H1 (cell line): ENCODE data around the gene GPD1L. TPM values are rescaled to one million over a fixed set of nuclear protein-coding genes. Genes with fewer than 3 reads are reported as not detected.

Experiments
- CTCF ChIA-PET: fragments of 300-600 bp; sonication (Branson Sonifier 250); formaldehyde crosslinking; loops from one replicate; lab custom pipeline; 2021; ENCODE audit not compliant: partially characterized antibody; lab: Charles Lee
- POLR2A ChIA-PET: fragments of 300-600 bp; sonication (Branson Sonifier 250); formaldehyde crosslinking; loops from one replicate; lab custom pipeline; 2021; ENCODE audit warnings: inconsistent platforms; ENCODE audit not compliant: partially characterized antibody; lab: Charles Lee
- DNase-seq, 2 experiments: peaks; one replicate each; pipeline versions ENCODE4 v3.0.0 to v3.0.0-alpha.2; 2010 to 2022; ENCODE audit warnings: low spot score in 2 of 2, low read depth in 1 of 2, mixed read lengths in 1 of 2
- FAIRE-seq: peaks from 2 replicates; lab custom pipeline; 2011; peaks lifted over from hg19 to GRCh38; lab: Jason Lieb, UNC
- H2AFZ ChIP-seq: 2 replicates; pipeline ENCODE4 v1.8.1; 2012; ENCODE audit warnings: low read length, inconsistent platforms
- H2AK5ac ChIP-seq: 2 replicates; pipeline ENCODE4 v1.6.1; 2013; ENCODE audit warnings: low read depth, low read length
- H2BK120ac ChIP-seq: replicated peaks from 2 replicates; pipeline ENCODE3; 2013; ENCODE audit warnings: low read depth, low read length, inconsistent platforms
- H2BK12ac ChIP-seq: 2 replicates; pipeline ENCODE4 v1.6.1; 2013; ENCODE audit warnings: low read depth, low read length
- H2BK15ac ChIP-seq: 2 replicates; pipeline ENCODE4 v1.6.1; 2013; ENCODE audit warnings: low read length
- H2BK20ac ChIP-seq: 2 replicates; pipeline ENCODE4 v1.6.1; 2013; ENCODE audit warnings: low read length
- H2BK5ac ChIP-seq: 2 replicates; pipeline ENCODE4 v1.6.1; 2013; ENCODE audit warnings: low read depth, low read length
- H3K14ac ChIP-seq: 2 replicates; pipeline ENCODE4 v1.6.1; 2013; ENCODE audit warnings: inconsistent platforms; ENCODE audit not compliant: insufficient read length
- H3K18ac ChIP-seq: 2 replicates; pipeline ENCODE4 v1.6.1; 2013; ENCODE audit warnings: low read length; ENCODE audit errors: extremely low read depth
- H3K23ac ChIP-seq: 2 replicates; pipeline ENCODE4 v1.6.1; 2013; ENCODE audit warnings: inconsistent platforms; ENCODE audit not compliant: insufficient read length
- H3K23me2 ChIP-seq: 2 replicates; pipeline ENCODE4 v1.6.1; 2013; ENCODE audit warnings: low read depth, low read length
- H3K27ac ChIP-seq: 2 replicates; pipeline ENCODE4 v1.6.1; 2011; ENCODE audit warnings: low read depth, low read length, inconsistent platforms
- H3K27me3 ChIP-seq, 4 experiments: replicated peaks in 1 of 4; 1 replicate in 1 of 4; 2 replicates in 3 of 4; pipeline versions ENCODE4 v1.6.1 to v1.8.1; 2011 to 2013; ENCODE audit warnings: low read length in 3 of 4, mild to moderate bottlenecking in 3 of 4, inconsistent platforms in 2 of 4, mixed read lengths in 2 of 4, moderate library complexity in 1 of 4; ENCODE audit not compliant: control insufficient read depth in 3 of 4, insufficient read depth in 3 of 4; ENCODE audit errors: extremely low read depth in 1 of 4
- H3K36me3 ChIP-seq, 4 experiments: 2 replicates each; pipeline versions ENCODE4 v1.6.1 to v1.8.1; 2011 to 2013; ENCODE audit warnings: mild to moderate bottlenecking in 4 of 4, low read length in 3 of 4, moderate library complexity in 2 of 4, control low read depth in 1 of 4, inconsistent platforms in 1 of 4; ENCODE audit not compliant: insufficient read depth in 4 of 4, control insufficient read depth in 2 of 4
- H3K4ac ChIP-seq: replicated peaks from 2 replicates; pipeline ENCODE3; 2013; ENCODE audit warnings: low read length, low read depth, mixed read lengths, inconsistent platforms; ENCODE audit not compliant: insufficient read length
- H3K4me1 ChIP-seq, 4 experiments: replicated peaks in 1 of 4; 1 replicate in 1 of 4; 2 replicates in 3 of 4; pipeline versions ENCODE4 v1.6.1 to v1.8.1; 2011 to 2013; ENCODE audit warnings: low read length in 3 of 4, inconsistent platforms in 2 of 4, mixed read lengths in 1 of 4; ENCODE audit not compliant: insufficient read depth in 4 of 4, control insufficient read depth in 3 of 4
- H3K4me2 ChIP-seq, 2 experiments: 2 replicates each; pipeline versions ENCODE4 v1.6.1 to v1.8.1; 2011 to 2013; ENCODE audit warnings: low read depth in 2 of 2, low read length in 2 of 2, control low read depth in 1 of 2, inconsistent platforms in 1 of 2, mild to moderate bottlenecking in 1 of 2; ENCODE audit not compliant: insufficient read depth in 1 of 2
- H3K4me3 ChIP-seq, 4 experiments: fragments of 200-600, 300-600 bp in 1 of 4; sonication (generic), shearing (Covaris generic), sonication (Bioruptor Twin) in 1 of 4; 2 replicates each; pipeline versions ENCODE4 v1.5.1 to v1.8.1; 2011 to 2016; ENCODE audit warnings: low read length in 4 of 4, low read depth in 3 of 4, control low read depth in 2 of 4, inconsistent platforms in 2 of 4, mild to moderate bottlenecking in 2 of 4, mixed read lengths in 1 of 4, moderate library complexity in 1 of 4; ENCODE audit not compliant: insufficient read depth in 2 of 4; ENCODE audit errors: extremely low read depth in 1 of 4
- H3K56ac ChIP-seq: replicated peaks from 2 replicates; pipeline ENCODE3; 2013; ENCODE audit warnings: low read depth, mild to moderate bottlenecking, mixed read lengths, low read length, inconsistent platforms; ENCODE audit not compliant: insufficient read length
- H3K79me1 ChIP-seq: 2 replicates; pipeline ENCODE4 v1.6.1; 2013; ENCODE audit warnings: low read depth, low read length, control low read depth
- H3K79me2 ChIP-seq, 2 experiments: 2 replicates each; pipeline versions ENCODE4 v1.6.1 to v1.8.1; 2012 to 2013; ENCODE audit warnings: low read length in 2 of 2, mild to moderate bottlenecking in 2 of 2, inconsistent platforms in 1 of 2; ENCODE audit not compliant: insufficient read depth in 2 of 2, control insufficient read depth in 1 of 2
- H3K9ac ChIP-seq, 4 experiments: replicated peaks in 1 of 4; 1 replicate in 1 of 4; 2 replicates in 3 of 4; pipeline versions ENCODE4 v1.6.1 to v1.8.1; 2011 to 2013; ENCODE audit warnings: low read depth in 3 of 4, low read length in 3 of 4, control low read depth in 2 of 4, mild to moderate bottlenecking in 2 of 4, moderate library complexity in 2 of 4, inconsistent platforms in 1 of 4; ENCODE audit errors: extremely low read depth in 1 of 4
- H3K9me3 ChIP-seq, 2 experiments: 2 replicates each; pipeline versions ENCODE4 v1.6.1 to v1.8.1; 2012 to 2013; ENCODE audit warnings: mild to moderate bottlenecking in 2 of 2, moderate library complexity in 2 of 2, control low read depth in 1 of 2, inconsistent platforms in 1 of 2, low read depth in 1 of 2, low read length in 1 of 2, mixed read lengths in 1 of 2; ENCODE audit not compliant: insufficient read depth in 2 of 2
- H4K20me1 ChIP-seq, 2 experiments: replicated peaks in 1 of 2; 2 replicates each; pipeline versions ENCODE3 to v1.8.1; 2011 to 2013; ENCODE audit warnings: inconsistent platforms in 2 of 2, low read length in 2 of 2, mild to moderate bottlenecking in 1 of 2; ENCODE audit not compliant: insufficient read depth in 2 of 2, control insufficient read depth in 1 of 2
- H4K5ac ChIP-seq: 2 replicates; pipeline ENCODE4 v1.6.1; 2013; ENCODE audit warnings: low read length, low read depth, mixed read lengths, inconsistent platforms; ENCODE audit not compliant: insufficient read length
- H4K8ac ChIP-seq: 2 replicates; pipeline ENCODE4 v1.8.0; 2013; ENCODE audit warnings: mild to moderate bottlenecking, moderate library complexity, low read length, inconsistent platforms; ENCODE audit not compliant: insufficient read depth; ENCODE audit errors: extremely low read depth
- H4K91ac ChIP-seq: replicated peaks from 2 replicates; pipeline ENCODE3; 2013; ENCODE audit warnings: low read length, mixed read lengths, inconsistent platforms; ENCODE audit not compliant: insufficient read length
- BCL11A ChIP-seq, 2 experiments: IDR thresholded peaks; one replicate each; pipeline ENCODE4 v1.6.1; 2011; ENCODE audit warnings: low read depth in 2 of 2, low read length in 2 of 2, mild to moderate bottlenecking in 2 of 2
- BRCA1 ChIP-seq: IDR thresholded peaks from 2 replicates; pipeline ENCODE4 v1.6.1; 2012; ENCODE audit warnings: low read depth, low read length, improper control_type of control experiment
- CHD2 ChIP-seq: IDR thresholded peaks from 2 replicates; pipeline ENCODE4 v1.6.1; 2012; ENCODE audit warnings: low read length, improper control_type of control experiment
- E2F6 ChIP-seq: IDR thresholded peaks from 2 replicates; pipeline ENCODE4 v1.6.1; 2012; ENCODE audit warnings: inconsistent platforms
- MAX ChIP-seq: IDR thresholded peaks from 2 replicates; pipeline ENCODE4 v1.6.1; 2012; ENCODE audit warnings: inconsistent platforms
- NANOG ChIP-seq: IDR thresholded peaks from 2 replicates; pipeline ENCODE4 v1.6.1; 2011; ENCODE audit warnings: low read length, low read depth, mild to moderate bottlenecking, inconsistent platforms; ENCODE audit not compliant: insufficient read depth, poor library complexity, severe bottlenecking
- POLR2A ChIP-seq, 2 experiments: IDR thresholded peaks; 1 replicate in 1 of 2; 2 replicates in 1 of 2; pipeline ENCODE4 v1.6.1; 2011; ENCODE audit warnings: low read depth in 2 of 2, low read length in 2 of 2, mild to moderate bottlenecking in 2 of 2; ENCODE audit errors: control extremely low read depth in 1 of 2
- SIRT6 ChIP-seq: IDR thresholded peaks from one replicate; pipeline ENCODE4 v1.7.1; 2012; ENCODE audit warnings: low read length, inconsistent platforms
- SUZ12 ChIP-seq: fragments of 200-600 bp; sonication (generic); IDR thresholded peaks from 2 replicates; pipeline ENCODE4 v1.6.1; 2012; ENCODE audit warnings: mild to moderate bottlenecking, inconsistent platforms, low read length, moderate library complexity, mixed read lengths
- TAF1 ChIP-seq: IDR thresholded peaks from 2 replicates; pipeline ENCODE4 v1.6.1; 2011; ENCODE audit warnings: mild to moderate bottlenecking, low read depth, low read length
- TEAD4 ChIP-seq: IDR thresholded peaks from 2 replicates; pipeline ENCODE4 v1.6.1; 2012; ENCODE audit warnings: low read depth, low read length, inconsistent platforms, mixed read lengths
- WGBS, 2 experiments: shearing (Covaris generic) in 1 of 2; methylation state at CpG; one replicate each; pipeline versions ENCODE4 v1.1.6 to v1.1.7; 2013 to 2015; ENCODE audit warnings: low lambda C conversion rate in 2 of 2, mixed read lengths in 2 of 2, inconsistent platforms in 1 of 2, low coverage in 1 of 2, missing lambda C conversion rate in 1 of 2; ENCODE audit not compliant: insufficient replicate concordance in 2 of 2, insufficient coverage in 1 of 2, insufficient read length in 1 of 2; ENCODE audit errors: extremely low coverage in 1 of 2, missing lambda C conversion rate in 1 of 2; 5-methylcytosine and 5-hydroxymethylcytosine counted together
- polyA plus RNA-seq, 7 experiments: library from polyadenylated mRNA; depleted of rRNA in 3 of 7; stranded (reverse) in 5 of 7; unstranded in 2 of 7; fragments of >200 nt in 5 of 7; fragments of 200-250 nt in 2 of 7; gene quantifications; 1 replicate in 5 of 7; 2 replicates in 1 of 7; 4 replicates in 1 of 7; pipeline versions ENCODE4 v1.2.1 to v1.2.3, GENCODE V29; 2011 to 2013; ENCODE audit warnings: missing spikeins in 2 of 7, mixed read lengths in 2 of 7
- total RNA-seq: library from RNA; stranded (reverse); fragmentation: NEBNext Ultra II Directional; extraction: Animal tissue kit (Norgen Biotek cat#: 25700); gene quantifications from 2 replicates; pipeline ENCODE4 v1.2.1, GENCODE V29; 2021

Gene GPD1L
- total and polyA plus RNA-seq, 2 of the 8 experiments (the other 6 are each of a cell fraction or from before 2014, with no cell fraction given) = 2.4 to 8.4 TPM

GRCh38 chr3:32216172-32216783, 109.9 kb downstream of the GPD1L start:
- Histone ChIP-seq H3K4me1 (no peaks in the 10 kb centered on the region), H4K8ac (no peak overlapping the region), H3K23me2 (no peaks in the 10 kb centered on the region), H4K20me1 (no peaks in the 10 kb centered on the region), H2BK15ac (no peak overlapping the region), H3K9me3 (no peaks in the 10 kb centered on the region), H4K5ac (no peak overlapping the region), H3K79me1 (no peaks in the 10 kb centered on the region), H3K36me3 (no peaks in the 10 kb centered on the region), H3K9ac (no peak overlapping the region; a peak in 1 of 7 replicates), H3K23ac (no peak overlapping the region), H4K91ac (no peak overlapping the region), H3K4me2 (no peak overlapping the region), H3K79me2 (no peaks in the 10 kb centered on the region), H3K56ac (no peak overlapping the region), H3K4ac (no peak overlapping the region), H3K27ac (no peak overlapping the region), H2BK120ac (no peak overlapping the region), H2BK5ac (no peak overlapping the region), H2AK5ac (no peak overlapping the region), H2BK20ac (no peak overlapping the region), H2BK12ac (no peak overlapping the region), H3K4me3 (no peak overlapping the region), H2AFZ (no peak overlapping the region), H3K27me3 (no peaks in the 10 kb centered on the region), H3K14ac (no peak overlapping the region), H3K18ac (no peak overlapping the region)
- WGBS, 2 experiments = 66% methylated on average over 10 of the region's 10 CpGs; no CpG with 5 or more reads in 1 of the 2 experiments
- POLR2A ChIA-PET = no interaction called here
- CTCF ChIA-PET = interaction anchor here (0.7 to 1.4 kb wide), 5 partner anchors 11 to 119 kb away, joined by 3 to 5 read pairs (median 3); no protein-coding TSS in a partner anchor
- DNase-seq = no peak
- no peak for FAIRE-seq
- TF ChIP-seq TEAD4 (no peak), SUZ12 (no peak), BCL11A (IDR thresholded peaks at IDR 0.05; ENCODE audit: low read depth in 2 of 2, low read length in 2 of 2) (no peak), CHD2 (no peak), SIRT6 (no peak), BRCA1 (no peak), MAX (no peak), NANOG (no peak), TAF1 (no peak), POLR2A (IDR thresholded peaks at IDR 0.05; ENCODE audit: control extremely low read depth in 1 of 2, low read depth in 2 of 2, low read length in 2 of 2) (no peak), E2F6 (no peak)
